Loucy (cell line): ENCODE results near the gene MMP24OS.

Source experiments
- H2AFZ ChIP-seq: fragments of 200-600 bp; sonication (generic); 2 replicates; pipeline ENCODE4 v1.6.0; 2016; ENCODE audit warnings: antibody characterized with exemption, mild to moderate bottlenecking, low read length, moderate library complexity
- H3F3A ChIP-seq: fragments of 200-600 bp; 2 replicates; pipeline ENCODE4 v1.6.0; 2016; ENCODE audit warnings: antibody characterized with exemption, low read depth, mild to moderate bottlenecking
- H3K27me3 ChIP-seq: fragments of 200-600 bp; sonication (generic); 2 replicates; pipeline ENCODE4 v1.6.1; 2014; ENCODE audit warnings: low read length, mild to moderate bottlenecking; ENCODE audit not compliant: insufficient read depth, poor library complexity, severe bottlenecking
- H3K36me3 ChIP-seq: fragments of 200-600 bp; sonication (generic); 2 replicates; pipeline ENCODE4 v1.6.1; 2016; ENCODE audit warnings: low read length; ENCODE audit not compliant: insufficient read depth
- H3K4me1 ChIP-seq: fragments of 200-600 bp; sonication (generic); 2 replicates; pipeline ENCODE4 v1.5.1; 2014; ENCODE audit warnings: low read length, mild to moderate bottlenecking; ENCODE audit not compliant: insufficient read depth, poor library complexity, severe bottlenecking
- H3K4me2 ChIP-seq: fragments of 200-600 bp; sonication (generic); 2 replicates; pipeline ENCODE4 v1.6.0; 2014; ENCODE audit warnings: antibody characterized with exemption, low read length, low read depth, mild to moderate bottlenecking; ENCODE audit not compliant: poor library complexity, severe bottlenecking
- H3K4me3 ChIP-seq: fragments of 200-600 bp; sonication (generic); 2 replicates; pipeline ENCODE4 v1.5.1; 2014; ENCODE audit warnings: low read length, mild to moderate bottlenecking, mixed read lengths; ENCODE audit not compliant: poor library complexity, severe bottlenecking
- H3K79me2 ChIP-seq: fragments of 200-600 bp; sonication (generic); 2 replicates; pipeline ENCODE4 v1.6.1; 2014; ENCODE audit warnings: low read length; ENCODE audit not compliant: insufficient read depth
- H3K9ac ChIP-seq: fragments of 200-600 bp; sonication (generic); 2 replicates; pipeline ENCODE4 v1.6.0; 2014; ENCODE audit warnings: mild to moderate bottlenecking, low read depth, low read length, moderate library complexity; ENCODE audit not compliant: poor library complexity, severe bottlenecking
- H3K9me2 ChIP-seq: fragments of 200-600 bp; sonication (generic); replicated peaks from 2 replicates; pipeline ENCODE4 v1.6.1; 2016; ENCODE audit warnings: low read depth, low read length, mixed read lengths
- H3K9me3 ChIP-seq: fragments of 200-600 bp; sonication (generic); 2 replicates; pipeline ENCODE4 v1.6.1; 2014; ENCODE audit warnings: mild to moderate bottlenecking, antibody characterized with exemption, low read length, low read depth; ENCODE audit not compliant: insufficient read depth
- H4K20me1 ChIP-seq: fragments of 200-600 bp; sonication (generic); 2 replicates; pipeline ENCODE4 v1.6.0; 2014; ENCODE audit warnings: antibody characterized with exemption, low read length, mild to moderate bottlenecking; ENCODE audit not compliant: insufficient read depth, poor library complexity, severe bottlenecking
- EZH2phosphoT487 ChIP-seq: fragments of 200-600 bp; IDR thresholded peaks from 2 replicates; pipeline ENCODE4 v1.6.1; 2018; ENCODE audit warnings: antibody characterized with exemption, mild to moderate bottlenecking, moderate library complexity, borderline replicate concordance
- TF ChIP-seq, protein P1 (sequence below): fragments of 200-600 bp; sonication (generic); conservative IDR thresholded peaks from 2 replicates; pipeline ENCODE4 v1.5.1; 2014; ENCODE audit warnings: mild to moderate bottlenecking, antibody characterized with exemption, low read length

The MMP24OS gene

GRCh38 chr20:35326021-35326739, 48.3 kb upstream of the MMP24OS start:
- no peaks in the 10 kb centered on the region for H3K4me1 ChIP-seq
- TF ChIP-seq, protein P1, sequence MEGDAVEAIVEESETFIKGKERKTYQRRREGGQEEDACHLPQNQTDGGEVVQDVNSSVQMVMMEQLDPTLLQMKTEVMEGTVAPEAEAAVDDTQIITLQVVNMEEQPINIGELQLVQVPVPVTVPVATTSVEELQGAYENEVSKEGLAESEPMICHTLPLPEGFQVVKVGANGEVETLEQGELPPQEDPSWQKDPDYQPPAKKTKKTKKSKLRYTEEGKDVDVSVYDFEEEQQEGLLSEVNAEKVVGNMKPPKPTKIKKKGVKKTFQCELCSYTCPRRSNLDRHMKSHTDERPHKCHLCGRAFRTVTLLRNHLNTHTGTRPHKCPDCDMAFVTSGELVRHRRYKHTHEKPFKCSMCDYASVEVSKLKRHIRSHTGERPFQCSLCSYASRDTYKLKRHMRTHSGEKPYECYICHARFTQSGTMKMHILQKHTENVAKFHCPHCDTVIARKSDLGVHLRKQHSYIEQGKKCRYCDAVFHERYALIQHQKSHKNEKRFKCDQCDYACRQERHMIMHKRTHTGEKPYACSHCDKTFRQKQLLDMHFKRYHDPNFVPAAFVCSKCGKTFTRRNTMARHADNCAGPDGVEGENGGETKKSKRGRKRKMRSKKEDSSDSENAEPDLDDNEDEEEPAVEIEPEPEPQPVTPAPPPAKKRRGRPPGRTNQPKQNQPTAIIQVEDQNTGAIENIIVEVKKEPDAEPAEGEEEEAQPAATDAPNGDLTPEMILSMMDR: no peak
- no peak for TF ChIP-seq EZH2phosphoT487
- H3K27me3 ChIP-seq: no peaks in the 10 kb centered on the region
- H3K9me2 ChIP-seq: no peaks in the 10 kb centered on the region
- H3K79me2 ChIP-seq: no peaks in the 10 kb centered on the region
- H3F3A ChIP-seq: no peaks in the 10 kb centered on the region
- H3K4me2 ChIP-seq: no peak overlapping the region
- H4K20me1 ChIP-seq: no peaks in the 10 kb centered on the region
- H3K4me3 ChIP-seq: no peak overlapping the region
- H3K36me3 ChIP-seq: no peaks in the 10 kb centered on the region
- H2AFZ ChIP-seq: no peak overlapping the region
- no peaks in the 10 kb centered on the region for H3K9me3 ChIP-seq
- H3K9ac ChIP-seq: no peak overlapping the region

GRCh38 chr20:35325401-35325800, 47.5 kb upstream of the MMP24OS start:
- no peak overlapping the region for H3K9ac ChIP-seq
- H3K4me1 ChIP-seq: no peaks in the 10 kb centered on the region
- TF ChIP-seq, protein P1: no peak
- TF ChIP-seq EZH2phosphoT487: no peak
- H3K79me2 ChIP-seq: no peaks in the 10 kb centered on the region
- no peaks in the 10 kb centered on the region for H4K20me1 ChIP-seq
- H3K4me3 ChIP-seq: no peak overlapping the region
- H2AFZ ChIP-seq: no peak overlapping the region
- no peaks in the 10 kb centered on the region for H3K27me3 ChIP-seq
- H3K4me2 ChIP-seq: no peak overlapping the region
- H3K9me2 ChIP-seq: no peaks in the 10 kb centered on the region
- H3K36me3 ChIP-seq: no peaks in the 10 kb centered on the region
- H3F3A ChIP-seq: no peaks in the 10 kb centered on the region
- no peaks in the 10 kb centered on the region for H3K9me3 ChIP-seq

DNA sequence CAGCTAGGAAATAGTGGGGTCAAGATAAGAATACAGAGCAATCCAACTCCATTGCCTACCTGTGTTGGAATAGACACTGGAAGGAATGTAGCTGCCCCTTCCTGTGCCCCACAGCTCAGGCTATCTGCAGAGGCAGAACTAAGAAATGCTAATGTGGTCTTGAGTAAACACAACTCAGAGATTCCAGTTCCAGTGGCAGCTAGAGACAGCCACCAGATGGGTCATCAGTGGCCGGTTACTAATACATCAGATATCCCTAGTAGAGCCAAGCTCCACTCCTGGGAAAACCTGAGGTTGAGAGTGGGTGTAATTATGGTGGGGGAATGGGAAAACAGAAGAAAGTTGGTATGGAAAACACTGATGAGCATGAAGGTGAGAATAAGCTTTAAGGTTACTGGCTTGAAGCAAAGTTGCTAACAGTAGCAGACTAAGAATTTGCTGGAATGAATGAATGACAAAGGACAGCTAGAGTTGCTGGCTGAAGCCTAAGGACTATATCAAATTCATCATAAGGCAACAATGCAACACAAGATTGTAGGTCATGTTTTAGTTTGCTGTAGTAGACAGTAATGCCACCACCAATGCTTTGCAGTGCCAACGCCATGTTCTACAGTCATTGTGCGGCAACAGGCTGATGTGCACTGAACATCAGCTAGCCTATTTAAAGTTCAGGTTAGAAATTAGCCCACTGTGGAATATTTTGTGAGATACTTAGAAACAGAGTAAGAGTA, 42.6 kb upstream of the MMP24OS start:
- H3K9me3 ChIP-seq: no peaks in the 10 kb centered on the region
- no peak for TF ChIP-seq EZH2phosphoT487
- TF ChIP-seq, protein P1: no peak
- no peaks in the 10 kb centered on the region for H4K20me1 ChIP-seq
- no peak overlapping the region for H3K9ac ChIP-seq
- H3K4me1 ChIP-seq: no peaks in the 10 kb centered on the region
- H3K79me2 ChIP-seq: no peaks in the 10 kb centered on the region
- H3K27me3 ChIP-seq: no peaks in the 10 kb centered on the region
- no peak overlapping the region for H3K4me3 ChIP-seq
- H3K36me3 ChIP-seq: no peaks in the 10 kb centered on the region
- H2AFZ ChIP-seq: no peak overlapping the region
- no peaks in the 10 kb centered on the region for H3F3A ChIP-seq
- H3K4me2 ChIP-seq: no peak overlapping the region
- H3K9me2 ChIP-seq: no peaks in the 10 kb centered on the region
